Fibroblast of lung (primary cell): ENCODE data around the gene TENM3.

Experiments used
- EZH2 ChIP-seq: IDR thresholded peaks from 2 replicates; pipeline ENCODE4 v1.5.1; 2012; ENCODE audit warnings: low read length, control low read depth, mild to moderate bottlenecking; ENCODE audit errors: missing control alignments
- TF ChIP-seq, protein P1 (sequence below), 2 donors: IDR thresholded peaks in 1 of 2; conservative IDR thresholded peaks in 1 of 2; 1 replicate in 1 of 2; 2 replicates in 1 of 2; pipeline ENCODE4 v1.5.1; 2011 to 2012; ENCODE audit warnings: low read length in 2 of 2, control low read depth in 1 of 2, inconsistent platforms in 1 of 2, low read depth in 1 of 2, mild to moderate bottlenecking in 1 of 2

DNA sequence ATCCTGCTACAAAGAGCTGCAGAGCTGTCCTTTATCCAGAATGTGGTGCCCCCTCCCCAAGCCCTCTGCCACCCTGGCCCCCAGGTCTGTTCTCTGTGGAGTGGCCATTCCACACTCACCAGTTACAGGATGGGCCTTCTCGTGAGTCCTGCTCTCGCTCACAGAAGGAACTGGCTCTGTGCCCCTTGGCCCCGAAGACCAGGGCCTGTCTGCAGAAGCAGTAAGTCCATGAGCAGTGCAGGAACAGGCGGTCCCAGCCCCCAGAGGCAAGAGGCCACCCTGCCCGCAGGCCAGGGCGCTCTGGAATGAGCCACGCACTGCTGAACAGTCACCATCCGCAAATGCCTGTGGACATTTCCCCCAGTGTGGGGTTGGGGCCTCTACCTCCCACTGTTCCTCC lies 581.8 kb downstream of the TENM3 start:
- TF ChIP-seq, protein P1, sequence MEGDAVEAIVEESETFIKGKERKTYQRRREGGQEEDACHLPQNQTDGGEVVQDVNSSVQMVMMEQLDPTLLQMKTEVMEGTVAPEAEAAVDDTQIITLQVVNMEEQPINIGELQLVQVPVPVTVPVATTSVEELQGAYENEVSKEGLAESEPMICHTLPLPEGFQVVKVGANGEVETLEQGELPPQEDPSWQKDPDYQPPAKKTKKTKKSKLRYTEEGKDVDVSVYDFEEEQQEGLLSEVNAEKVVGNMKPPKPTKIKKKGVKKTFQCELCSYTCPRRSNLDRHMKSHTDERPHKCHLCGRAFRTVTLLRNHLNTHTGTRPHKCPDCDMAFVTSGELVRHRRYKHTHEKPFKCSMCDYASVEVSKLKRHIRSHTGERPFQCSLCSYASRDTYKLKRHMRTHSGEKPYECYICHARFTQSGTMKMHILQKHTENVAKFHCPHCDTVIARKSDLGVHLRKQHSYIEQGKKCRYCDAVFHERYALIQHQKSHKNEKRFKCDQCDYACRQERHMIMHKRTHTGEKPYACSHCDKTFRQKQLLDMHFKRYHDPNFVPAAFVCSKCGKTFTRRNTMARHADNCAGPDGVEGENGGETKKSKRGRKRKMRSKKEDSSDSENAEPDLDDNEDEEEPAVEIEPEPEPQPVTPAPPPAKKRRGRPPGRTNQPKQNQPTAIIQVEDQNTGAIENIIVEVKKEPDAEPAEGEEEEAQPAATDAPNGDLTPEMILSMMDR (conservative IDR thresholded peaks at IDR 0.05 in 1 of 2, IDR thresholded peaks at IDR 0.05 in 1 of 2; ENCODE audit: low read depth in 1 of 2, low read length in 2 of 2), result no peak
- no peak for TF ChIP-seq EZH2
